Activated CD4-positive, alpha-beta T cell treated with anti-CD3 and anti-CD28 coated beads, Interleukin-2, amount 50 U/mL, for 24 hours (primary cell): ENCODE data around the gene ST6GALNAC4.

Source experiments
- DNase-seq, 2 donors: peaks; one replicate each; pipeline ENCODE4 v3.0.0-alpha.2; 2020; ENCODE audit warnings: low read depth in 1 of 2, low spot score in 1 of 2

Gene ST6GALNAC4

GRCh38 chr9:127931092-127931881, 14.4 kb upstream of the ST6GALNAC4 start:
- DNase-seq: no peak

- DNase-seq: no peak
Observed at GRCh38 chr9:127930231-127931091, 13.6 kb upstream of the ST6GALNAC4 start, which contains the start of gene PIP5KL1. Gene PIP5KL1, minus strand, starts transcription at chr9:127930777. Its CDS starts 25 bp downstream, at chr9:127930752.

GRCh38 chr9:127929625-127929979, 12.8 kb upstream of the ST6GALNAC4 start:
- DNase-seq: no peak

- no peak for DNase-seq
Observed at GRCh38 chr9:127928676-127929624, 12.1 kb upstream of the ST6GALNAC4 start.

- no peak for DNase-seq
Observed at GRCh38 chr9:127927988-127928675, 11.3 kb upstream of the ST6GALNAC4 start.

- peak in 1 of 2 donors; percentile 62 for DNase-seq
Observed at GRCh38 chr9:127927201-127927987, 10.6 kb upstream of the ST6GALNAC4 start.

GRCh38 chr9:127926906-127927200, 10.0 kb upstream of the ST6GALNAC4 start:
- no peak for DNase-seq

- no peak for DNase-seq
Observed at GRCh38 chr9:127925959-127926905, 9.4 kb upstream of the ST6GALNAC4 start.

GRCh38 chr9:127924736-127925444, 8.0 kb upstream of the ST6GALNAC4 start:
- DNase-seq: no peak

GRCh38 chr9:127923771-127924170, 6.9 kb upstream of the ST6GALNAC4 start:
- DNase-seq: no peak

GRCh38 chr9:127923046-127923445, 6.2 kb upstream of the ST6GALNAC4 start:
- no peak for DNase-seq

GRCh38 chr9:127921557-127922120, 4.8 kb upstream of the ST6GALNAC4 start:
- DNase-seq: peak; percentile 72 to 74

GRCh38 chr9:127920794-127921193, 4.0 kb upstream of the ST6GALNAC4 start:
- DNase-seq: no peak

GRCh38 chr9:127919253-127919815, 2.5 kb upstream of the ST6GALNAC4 start:
- DNase-seq: no peak

- no peak for DNase-seq
Observed at GRCh38 chr9:127918183-127919107, 1.6 kb upstream of the ST6GALNAC4 start.

- DNase-seq: no peak
Observed at GRCh38 chr9:127917603-127918002, 762 bp upstream of the ST6GALNAC4 start.
